GM23248 (cell line): ENCODE results near the gene LRRC61. TPM values are rescaled to one million over a fixed set of nuclear protein-coding genes. Genes with fewer than 3 reads are reported as not detected.

ENCODE experiments used
- DNase-seq: peaks from one replicate; pipeline ENCODE4 v3.0.0-alpha.2; 2015
- H2AFZ ChIP-seq: fragments of 200-600 bp; sonication (generic); 2 replicates; pipeline ENCODE4 v1.6.1; 2016; ENCODE audit warnings: antibody characterized with exemption
- H3F3A ChIP-seq: fragments of 200-600 bp; sonication (generic); 2 replicates; pipeline ENCODE4 v1.6.1; 2016; ENCODE audit warnings: mild to moderate bottlenecking, antibody characterized with exemption, mixed run types; ENCODE audit not compliant: insufficient read depth
- H3K27ac ChIP-seq: fragments of 200-600 bp; sonication (generic); 2 replicates; pipeline ENCODE4 v1.5.1; 2016; ENCODE audit warnings: mild to moderate bottlenecking
- H3K27me3 ChIP-seq: fragments of 200-600 bp; sonication (generic); replicated peaks from 2 replicates; pipeline ENCODE4 v1.6.1; 2016; ENCODE audit warnings: mild to moderate bottlenecking; ENCODE audit not compliant: insufficient read depth
- H3K36me3 ChIP-seq: fragments of 200-600 bp; sonication (generic); 2 replicates; pipeline ENCODE4 v1.6.1; 2016; ENCODE audit warnings: low read depth, mild to moderate bottlenecking
- H3K4me1 ChIP-seq: fragments of 200-600 bp; sonication (generic); 2 replicates; pipeline ENCODE4 v1.6.1; 2016; ENCODE audit warnings: mild to moderate bottlenecking; ENCODE audit not compliant: insufficient read depth
- H3K4me2 ChIP-seq: fragments of 200-600 bp; sonication (generic); one replicate; pipeline ENCODE4 v1.6.1; 2016; ENCODE audit warnings: mild to moderate bottlenecking; ENCODE audit not compliant: unreplicated experiment
- H3K4me3 ChIP-seq: fragments of 200-600 bp; sonication (generic); 2 replicates; pipeline ENCODE4 v1.5.1; 2016; ENCODE audit warnings: mild to moderate bottlenecking
- H3K79me2 ChIP-seq: fragments of 200-600 bp; sonication (generic); 2 replicates; pipeline ENCODE4 v1.6.1; 2016; ENCODE audit warnings: mild to moderate bottlenecking; ENCODE audit not compliant: insufficient read depth
- H3K9ac ChIP-seq: fragments of 200-600 bp; sonication (generic); 2 replicates; pipeline ENCODE4 v1.6.1; 2016; ENCODE audit warnings: mild to moderate bottlenecking
- H3K9me2 ChIP-seq: fragments of 200-600 bp; sonication (generic); 2 replicates; pipeline ENCODE4 v1.6.1; 2016; ENCODE audit warnings: mixed run types, mild to moderate bottlenecking, moderate library complexity; ENCODE audit not compliant: insufficient read depth
- H3K9me3 ChIP-seq: fragments of 200-600 bp; sonication (generic); one replicate; pipeline ENCODE4 v1.6.1; 2017; ENCODE audit warnings: low read depth
- H4K20me1 ChIP-seq: fragments of 200-600 bp; sonication (generic); 2 replicates; pipeline ENCODE4 v1.6.0; 2016; ENCODE audit not compliant: insufficient read depth
- EZH2 ChIP-seq: fragments of 200-600 bp; sonication (generic); IDR thresholded peaks from 2 replicates; pipeline ENCODE4 v1.6.1; 2018; ENCODE audit warnings: antibody characterized with exemption, mild to moderate bottlenecking; ENCODE audit not compliant: insufficient read depth, poor library complexity, severe bottlenecking
- EZH2phosphoT487 ChIP-seq: fragments of 200-600 bp; sonication (generic); IDR thresholded peaks from 2 replicates; pipeline ENCODE4 v1.6.1; 2018; ENCODE audit warnings: antibody characterized with exemption, moderate library complexity, mild to moderate bottlenecking, low read depth; ENCODE audit not compliant: insufficient read depth
- WGBS, 2 experiments: methylation state at CpG; one replicate each; pipeline ENCODE4 v1.1.6; 2015 to 2017; ENCODE audit warnings: low lambda C conversion rate in 2 of 2, low coverage in 1 of 2; ENCODE audit errors: missing lambda C conversion rate in 2 of 2; 5-methylcytosine and 5-hydroxymethylcytosine counted together
- in situ Hi-C: fragments of 300-500 bp; cut with MboI; formaldehyde crosslinking; loops from 2 replicates; pipeline ENCODE4 v1.15.0; 2020
- polyA plus RNA-seq: library from polyadenylated mRNA; unstranded; fragments of >200 nt; fragmentation: Nextera tagmentation; extraction: Ambion mirVana; gene quantifications from 2 replicates; pipeline ENCODE4 v1.2.1, GENCODE V29; 2016
- total RNA-seq: library from RNA; depleted of rRNA; stranded (reverse); fragments of >200 nt; shearing (Covaris generic); gene quantifications from 2 replicates; pipeline ENCODE4 v1.2.3, GENCODE V29; 2014

LRRC61 gene
- total and polyA plus RNA-seq, 2 experiments from 2014 or later: not detected

DNA sequence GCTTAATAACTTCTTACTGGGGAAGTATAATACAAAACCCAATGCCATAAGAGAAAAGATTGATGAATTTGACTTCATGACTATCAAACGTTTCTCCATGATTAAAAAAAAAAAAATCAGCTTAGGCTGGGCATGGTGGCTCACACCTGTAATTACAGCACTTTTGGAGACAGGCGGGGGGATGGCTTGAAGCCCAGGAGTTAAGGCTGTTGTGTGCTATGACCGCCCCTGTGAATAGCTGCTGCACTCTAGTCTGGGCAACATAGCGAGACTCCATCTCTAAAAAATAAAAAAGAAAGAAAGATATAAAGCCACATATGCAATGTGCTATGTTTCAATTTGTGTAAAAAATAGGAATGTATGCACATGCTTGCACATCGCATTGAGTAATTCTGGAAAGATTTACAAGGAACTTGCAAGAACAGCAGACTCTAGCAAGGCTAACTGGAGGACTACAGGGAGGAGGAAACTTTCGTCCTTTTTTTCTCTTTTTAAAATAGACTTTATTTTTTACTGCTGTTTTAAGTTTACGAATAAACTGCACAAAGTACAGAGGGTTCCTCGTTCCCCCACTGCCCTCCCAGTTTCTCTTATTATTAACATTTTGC lies 28.5 kb downstream of the LRRC61 start:
- Histone ChIP-seq H3K9me2 (no peaks in the 10 kb centered on the region), H3K4me2 (no peak overlapping the region), H3K9ac (no peak overlapping the region), H4K20me1 (no peaks in the 10 kb centered on the region), H3F3A (no peaks in the 10 kb centered on the region), H3K27ac (no peak overlapping the region), H3K4me1 (no peaks in the 10 kb centered on the region), H3K27me3 (no peaks in the 10 kb centered on the region), H3K4me3 (no peak overlapping the region), H2AFZ (0 out of 2 replicates have a peak overlapping the region, but pooled peaks have one; percentile 8), H3K9me3 (no peaks in the 10 kb centered on the region), H3K36me3 (no peaks in the 10 kb centered on the region), H3K79me2 (no peaks in the 10 kb centered on the region)
- in situ Hi-C loops: no loop called here
- peak; percentile 64 for DNase-seq
- 7 to 9% methylated on average over 8 of the region's 8 CpGs for WGBS, 2 experiments
- TF ChIP-seq EZH2phosphoT487: no peak
- TF ChIP-seq EZH2: no peak

GRCh38 chr7:150355666-150356059 lies 32.5 kb downstream of the LRRC61 start:
- H3K9me3 ChIP-seq: no peaks in the 10 kb centered on the region
- H3K9me2 ChIP-seq: no peaks in the 10 kb centered on the region
- H3K4me1 ChIP-seq: no peaks in the 10 kb centered on the region
- in situ Hi-C loops: no loop called here
- no peak overlapping the region for H3K9ac ChIP-seq
- no peaks in the 10 kb centered on the region for H3K79me2 ChIP-seq
- H3K36me3 ChIP-seq: no peaks in the 10 kb centered on the region
- H3K27ac ChIP-seq: no peak overlapping the region
- no peak overlapping the region for H3K4me2 ChIP-seq
- no peak overlapping the region for H2AFZ ChIP-seq
- WGBS, 2 experiments: 53 to 63% methylated on average over 1 of the region's 1 CpG
- H4K20me1 ChIP-seq: no peaks in the 10 kb centered on the region
- H3K4me3 ChIP-seq: no peak overlapping the region
- no peaks in the 10 kb centered on the region for H3K27me3 ChIP-seq
- no peak for DNase-seq
- TF ChIP-seq EZH2phosphoT487 (no peak), EZH2 (no peak)
- no peaks in the 10 kb centered on the region for H3F3A ChIP-seq

DNA sequence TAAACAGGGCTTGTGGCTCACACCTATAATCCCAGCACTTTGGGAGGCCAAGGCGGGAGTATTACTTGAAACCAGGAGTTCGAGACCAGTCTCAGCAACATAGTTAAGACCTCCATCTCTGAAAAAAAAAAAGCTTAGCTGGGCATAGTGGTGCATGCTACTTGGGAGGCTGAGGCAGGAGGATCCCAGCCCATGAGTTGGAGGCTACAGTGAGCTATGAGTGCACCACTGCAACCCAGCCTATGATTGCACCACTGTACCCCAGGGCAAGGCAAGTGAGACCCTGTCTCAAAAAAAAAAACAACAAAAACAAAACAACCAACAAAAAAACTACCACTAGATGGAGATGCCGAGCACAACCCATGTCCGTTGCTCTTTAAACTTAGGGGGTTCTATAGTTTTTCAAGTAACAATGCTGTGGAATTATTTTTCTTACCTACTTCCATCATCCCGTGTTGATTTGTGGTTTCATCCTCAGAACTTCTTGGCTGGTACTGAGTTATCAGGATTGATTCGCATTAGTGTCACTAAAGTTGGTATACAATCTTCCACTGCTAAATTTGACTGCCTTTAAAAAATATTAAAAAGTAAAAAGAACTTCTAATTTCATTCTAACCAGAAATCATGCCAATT lies 33.2 kb downstream of the LRRC61 start:
- H3K36me3 ChIP-seq: no peaks in the 10 kb centered on the region
- TF ChIP-seq EZH2 (no peak), EZH2phosphoT487 (no peak)
- H3K4me1 ChIP-seq: no peaks in the 10 kb centered on the region
- H3K9me3 ChIP-seq: no peaks in the 10 kb centered on the region
- no peak overlapping the region for H3K9ac ChIP-seq
- H3K27ac ChIP-seq: no peak overlapping the region
- WGBS, 2 experiments: 22 to 30% methylated on average over 6 of the region's 6 CpGs
- H2AFZ ChIP-seq: peak overlapping the region; percentile 49
- in situ Hi-C loops: no loop called here
- H3K9me2 ChIP-seq: no peaks in the 10 kb centered on the region
- H3K4me3 ChIP-seq: no peak overlapping the region
- no peaks in the 10 kb centered on the region for H3K79me2 ChIP-seq
- no peaks in the 10 kb centered on the region for H3F3A ChIP-seq
- H3K27me3 ChIP-seq: no peaks in the 10 kb centered on the region
- DNase-seq: peak; percentile 48
- no peak overlapping the region for H3K4me2 ChIP-seq
- no peaks in the 10 kb centered on the region for H4K20me1 ChIP-seq

GRCh38 chr7:150357270-150357669 lies 34.1 kb downstream of the LRRC61 start:
- no peaks in the 10 kb centered on the region for H3K9me2 ChIP-seq
- no peak overlapping the region for H3K4me2 ChIP-seq
- no peak overlapping the region for H3K9ac ChIP-seq
- no peaks in the 10 kb centered on the region for H3F3A ChIP-seq
- no peaks in the 10 kb centered on the region for H3K27me3 ChIP-seq
- 45 to 47% methylated on average over 9 of the region's 9 CpGs for WGBS, 2 experiments
- H3K36me3 ChIP-seq: no peaks in the 10 kb centered on the region
- no peaks in the 10 kb centered on the region for H3K9me3 ChIP-seq
- in situ Hi-C loops: no loop called here
- no peak for DNase-seq
- H2AFZ ChIP-seq: peak overlapping the region; percentile 34; the same call in 1 of the 2 replicates
- TF ChIP-seq EZH2phosphoT487 (no peak), EZH2 (no peak)
- no peak overlapping the region for H3K27ac ChIP-seq
- no peaks in the 10 kb centered on the region for H3K4me1 ChIP-seq
- no peaks in the 10 kb centered on the region for H3K79me2 ChIP-seq
- H3K4me3 ChIP-seq: no peak overlapping the region
- no peaks in the 10 kb centered on the region for H4K20me1 ChIP-seq
